Skeletal muscle cell (primary cell): ENCODE results near the gene SPATA6L.

Experiments
- DNase-seq: peaks from one replicate; pipeline ENCODE4 v3.0.0-alpha.2; 2010; ENCODE audit warnings: low read depth
- H3K4me3 ChIP-seq: 2 replicates; pipeline ENCODE4 v1.5.1; 2011; ENCODE audit warnings: low read depth, mild to moderate bottlenecking, control low read depth, low read length, moderate library complexity

Gene SPATA6L, protein sequence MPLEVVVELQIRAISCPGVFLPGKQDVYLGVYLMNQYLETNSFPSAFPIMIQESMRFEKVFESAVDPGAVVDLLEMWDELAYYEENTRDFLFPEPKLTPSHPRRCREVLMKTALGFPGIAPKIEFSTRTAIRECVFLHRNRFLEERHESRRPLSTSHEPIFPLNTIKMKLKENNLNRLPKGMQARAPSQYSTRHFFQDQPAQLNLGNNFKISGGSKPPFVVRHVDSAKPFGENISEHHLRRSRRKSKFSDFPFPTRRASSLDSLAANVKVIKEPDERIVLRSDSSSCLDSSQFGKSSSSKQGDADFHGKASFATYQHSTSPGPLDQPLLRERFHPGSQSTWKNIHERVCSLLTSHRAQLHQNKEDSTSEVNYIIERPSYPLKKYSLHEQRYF

DNA sequence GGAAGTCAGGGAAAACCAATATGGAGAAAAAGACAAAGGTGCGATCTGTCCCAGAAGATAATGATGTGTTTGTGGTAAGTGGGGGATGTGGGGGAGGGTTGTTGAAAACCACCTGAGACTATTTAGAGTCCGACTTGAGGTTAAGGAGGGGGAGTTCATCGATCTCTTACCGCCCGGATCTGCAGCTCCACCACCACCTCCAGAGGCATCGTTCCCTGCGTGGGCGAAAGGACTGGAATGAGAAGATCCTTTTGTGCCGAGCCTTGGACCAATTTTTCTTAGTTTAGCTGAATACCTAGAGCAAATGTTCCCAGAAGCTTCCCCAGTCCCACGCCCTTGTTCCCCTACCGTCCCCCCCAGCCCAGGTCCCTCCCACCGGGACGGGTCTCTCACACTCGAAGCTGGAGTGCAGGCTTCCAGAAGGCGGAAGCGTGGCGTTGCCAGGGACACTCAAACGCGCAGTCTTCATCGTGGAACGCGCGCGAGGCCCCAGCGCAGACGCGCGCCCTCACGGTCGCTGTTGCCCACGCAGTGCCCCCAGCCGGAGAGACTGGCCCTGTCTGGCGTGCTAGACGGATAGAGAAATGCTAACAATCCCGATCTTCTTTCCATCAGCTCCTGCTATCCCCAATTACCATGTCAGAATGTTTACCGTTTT, at the start of gene SPATA6L:
Gene SPATA6L (minus strand): TSS at position 439 of the 658 bp plus-strand sequence. CDS start 230 bp downstream, at position 209.
- peak within 1 kb of the TSS; percentile 45 for H3K4me3 ChIP-seq
- DNase-seq: no peak

- DNase-seq: no peak
- H3K4me3 ChIP-seq: no peak overlapping the region
Measured at GRCh38 chr9:4714266-4715016, 48.2 kb upstream of the SPATA6L start.

DNA sequence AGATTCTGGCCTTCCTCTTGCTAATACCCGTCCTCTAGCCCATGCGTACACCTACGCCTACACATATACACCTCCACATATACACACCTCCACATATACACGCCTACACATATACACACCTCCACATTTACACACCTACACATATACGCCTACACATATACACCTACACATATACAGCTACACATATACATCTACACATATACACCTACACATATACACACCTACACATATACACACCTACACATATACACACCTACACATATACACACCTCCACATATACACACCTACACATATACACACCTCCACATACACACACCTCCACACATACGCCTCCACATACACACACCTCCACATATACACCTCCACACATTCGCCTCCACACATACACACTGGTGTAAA, 47.6 kb upstream of the SPATA6L start:
- no peak overlapping the region for H3K4me3 ChIP-seq
- DNase-seq: no peak

GRCh38 chr9:4709380-4709779, 43.1 kb upstream of the SPATA6L start:
- no peak overlapping the region for H3K4me3 ChIP-seq
- DNase-seq: no peak

DNA sequence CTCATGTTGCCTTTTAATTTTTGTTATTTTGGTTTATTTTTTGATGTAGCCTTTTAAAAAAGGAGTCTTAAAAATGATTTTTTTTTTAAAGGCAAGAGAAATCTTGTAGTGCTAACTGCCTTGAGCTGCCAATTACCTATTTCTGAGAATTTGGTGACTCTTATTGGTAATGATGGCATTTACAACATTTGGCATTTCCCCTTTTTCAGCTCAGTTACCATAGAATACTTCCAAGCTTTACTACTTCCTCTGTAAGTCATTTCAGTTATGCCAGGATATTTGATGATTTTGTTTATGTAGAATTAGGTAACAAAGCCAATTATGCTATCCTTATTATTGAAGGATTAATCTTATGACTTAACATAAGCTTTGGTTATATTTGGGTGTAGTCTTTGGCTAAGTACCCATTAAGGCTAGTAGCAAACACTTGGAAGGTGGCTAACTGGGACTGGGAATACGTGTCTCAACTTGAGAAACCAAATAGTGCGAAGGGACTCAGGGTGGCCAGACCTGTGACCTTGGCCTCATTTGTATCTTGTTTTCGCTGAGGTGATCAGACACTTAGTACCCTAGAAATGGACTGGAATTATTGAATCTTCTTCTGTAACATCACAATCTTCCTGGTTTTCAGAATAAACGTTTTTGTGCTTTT, 40.8 kb upstream of the SPATA6L start:
- no peak for DNase-seq
- no peak overlapping the region for H3K4me3 ChIP-seq

DNA sequence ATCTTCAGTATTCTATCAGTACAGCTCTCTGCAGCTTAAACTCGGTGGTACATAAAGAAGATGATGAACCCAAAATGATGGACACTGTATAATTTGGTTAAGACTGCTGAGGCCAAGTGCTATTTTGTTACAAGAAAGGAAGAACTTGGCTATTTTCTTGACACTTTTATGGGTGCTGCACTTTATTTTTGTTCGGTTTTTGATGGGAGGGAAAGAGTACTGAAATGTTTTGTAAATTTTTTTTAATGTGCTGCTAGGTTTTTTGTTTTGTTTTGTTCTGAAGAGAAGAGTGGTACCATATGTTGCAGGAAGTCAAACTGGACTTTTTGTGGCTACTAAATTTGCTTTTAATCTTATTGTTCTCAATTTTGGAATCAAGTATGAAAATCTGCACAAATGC, 39.7 kb upstream of the SPATA6L start:
- no peak for DNase-seq
- H3K4me3 ChIP-seq: no peak overlapping the region

DNA sequence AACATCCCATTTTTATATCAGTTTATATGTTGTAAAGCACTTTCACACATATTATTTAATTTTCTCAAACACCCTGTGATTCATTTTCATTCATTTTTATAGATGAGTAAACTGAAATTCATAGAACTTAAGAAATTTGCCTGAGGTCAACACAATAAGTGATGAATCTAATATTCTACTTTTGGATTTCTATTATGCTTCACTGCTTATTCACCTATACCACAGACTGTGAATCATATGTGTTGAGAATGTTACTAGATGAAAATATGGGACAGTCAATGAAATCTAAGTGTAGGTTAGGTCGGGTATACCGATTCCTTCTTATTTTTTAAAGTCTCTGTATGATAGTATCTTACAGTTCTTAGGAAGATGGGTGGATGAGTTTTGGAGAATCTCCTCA, 37.8 kb upstream of the SPATA6L start:
- no peak overlapping the region for H3K4me3 ChIP-seq
- no peak for DNase-seq

DNA sequence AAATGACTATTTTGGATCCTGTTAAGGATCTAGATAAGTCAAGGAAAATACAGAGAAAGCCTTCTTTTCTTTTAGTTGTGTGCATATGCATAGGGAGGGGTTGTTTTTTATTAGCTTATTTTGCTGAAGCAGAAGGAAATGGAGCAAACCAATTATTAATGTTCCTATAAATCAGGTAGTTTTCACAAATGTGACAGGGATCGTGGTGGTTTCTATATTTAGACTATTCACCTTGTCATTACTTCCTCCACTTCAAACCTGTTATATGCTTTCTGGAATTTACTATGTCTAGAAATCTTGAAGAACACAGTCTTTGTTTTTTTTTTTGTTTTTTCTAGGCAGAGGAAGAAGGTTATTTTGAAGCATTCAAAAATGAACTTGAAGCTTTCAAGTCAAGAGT, 35.2 kb upstream of the SPATA6L start:
- no peak overlapping the region for H3K4me3 ChIP-seq
- DNase-seq: no peak

DNA sequence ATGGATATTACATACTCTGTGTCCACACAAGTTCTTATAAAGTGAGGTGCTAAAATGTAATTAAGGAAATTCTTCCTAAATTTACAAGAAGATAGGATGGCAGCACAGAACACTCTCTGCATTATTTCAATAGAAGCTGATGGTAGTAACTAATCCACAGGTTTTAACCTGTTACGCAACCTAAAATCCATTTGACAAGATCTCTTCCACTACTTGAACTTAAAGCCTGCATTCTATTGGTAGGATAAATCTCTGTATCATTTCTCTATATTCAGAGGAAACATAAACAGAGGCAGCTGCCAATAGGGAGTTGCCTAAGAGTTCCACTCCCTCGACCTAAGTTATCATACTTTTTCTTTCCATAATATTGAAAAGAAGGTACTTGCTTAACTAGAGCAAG, 34.7 kb upstream of the SPATA6L start:
- no peak for DNase-seq
- no peak overlapping the region for H3K4me3 ChIP-seq

DNA sequence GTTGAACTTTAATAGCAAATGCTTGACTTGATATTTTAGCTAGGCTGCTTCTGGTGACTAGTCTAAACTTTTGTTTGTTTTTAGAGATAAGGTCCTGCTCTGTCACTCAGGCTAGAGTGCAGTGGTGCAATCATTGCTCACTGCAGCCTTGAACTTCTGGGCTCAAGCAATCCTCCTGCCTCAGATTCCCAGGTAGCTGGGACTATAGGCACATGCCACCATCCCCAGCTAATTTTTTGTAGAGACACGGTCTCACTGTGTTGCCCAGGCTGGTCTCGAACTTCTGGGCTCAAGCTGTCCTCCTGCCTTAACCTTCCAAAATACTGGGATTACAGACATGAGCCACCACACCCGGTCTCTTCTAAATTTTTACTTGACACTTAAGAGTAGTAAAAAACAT, 33.8 kb upstream of the SPATA6L start:
- DNase-seq: no peak
- no peak overlapping the region for H3K4me3 ChIP-seq

DNA sequence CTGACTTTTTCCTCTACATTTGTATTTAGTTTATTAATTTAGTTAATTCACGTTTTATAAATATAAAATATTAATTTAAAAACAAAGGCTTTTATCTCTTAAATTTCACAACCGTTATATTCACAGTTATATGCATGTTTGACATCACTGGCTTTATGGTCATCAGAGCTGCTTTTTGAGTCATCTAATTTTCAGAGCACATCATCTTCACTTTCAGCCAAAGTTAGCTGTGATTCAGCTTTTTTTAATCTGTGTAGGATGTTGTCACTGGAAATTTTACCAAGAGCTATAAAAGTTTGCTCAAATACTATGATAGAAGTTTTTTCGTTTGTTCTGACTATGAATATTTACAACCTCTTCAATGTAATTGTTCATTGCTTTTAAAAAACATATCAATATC, 25.5 kb upstream of the SPATA6L start:
- peak; percentile 25 for DNase-seq
- no peak overlapping the region for H3K4me3 ChIP-seq

- no peak for DNase-seq
- no peak overlapping the region for H3K4me3 ChIP-seq
Measured at GRCh38 chr9:4690144-4690543, 23.9 kb upstream of the SPATA6L start.

GRCh38 chr9:4689687-4690104, 23.4 kb upstream of the SPATA6L start:
- no peak overlapping the region for H3K4me3 ChIP-seq
- no peak for DNase-seq

DNA sequence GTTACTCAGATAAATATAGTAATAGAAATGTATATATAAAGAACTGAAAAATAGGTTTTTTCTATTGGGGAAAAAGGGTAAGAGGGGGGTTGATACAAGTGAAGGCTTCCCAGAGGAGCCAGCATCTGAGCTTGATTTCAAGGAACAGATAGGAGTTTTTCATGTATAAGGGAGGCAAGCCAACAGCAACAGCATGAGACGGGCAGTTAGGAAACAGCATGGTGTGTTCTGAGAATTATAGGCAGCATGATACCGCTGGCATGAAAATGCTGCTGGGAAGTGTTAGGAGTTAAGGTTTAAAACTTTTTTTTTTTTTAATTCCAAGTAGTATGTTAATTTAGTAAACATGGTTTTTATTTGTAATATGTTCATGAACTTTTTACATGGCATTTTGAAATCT, 22.7 kb upstream of the SPATA6L start:
- H3K4me3 ChIP-seq: no peak overlapping the region
- no peak for DNase-seq

DNA sequence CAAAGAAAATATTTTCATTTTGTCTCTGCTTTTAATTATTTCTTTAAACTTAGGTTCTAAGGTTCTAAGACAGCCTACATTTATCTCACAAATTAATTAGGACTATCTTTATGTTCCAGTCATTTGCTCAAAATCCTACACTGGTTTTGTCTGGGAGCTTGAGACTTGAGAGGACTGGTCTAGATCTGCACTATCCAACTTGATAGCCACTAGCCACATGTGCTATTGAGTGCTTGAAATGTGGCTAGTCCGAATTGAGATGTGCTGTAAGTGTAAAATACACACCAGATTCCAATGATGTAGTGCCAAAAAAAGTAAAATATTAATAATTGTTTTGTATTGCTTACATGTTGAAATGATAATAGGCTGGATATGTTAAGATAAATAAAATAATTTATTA, 20.3 kb upstream of the SPATA6L start:
- no peak for DNase-seq
- no peak overlapping the region for H3K4me3 ChIP-seq

- no peak for DNase-seq
- H3K4me3 ChIP-seq: no peak overlapping the region
Measured at GRCh38 chr9:4686112-4686511, 19.8 kb upstream of the SPATA6L start.

DNA sequence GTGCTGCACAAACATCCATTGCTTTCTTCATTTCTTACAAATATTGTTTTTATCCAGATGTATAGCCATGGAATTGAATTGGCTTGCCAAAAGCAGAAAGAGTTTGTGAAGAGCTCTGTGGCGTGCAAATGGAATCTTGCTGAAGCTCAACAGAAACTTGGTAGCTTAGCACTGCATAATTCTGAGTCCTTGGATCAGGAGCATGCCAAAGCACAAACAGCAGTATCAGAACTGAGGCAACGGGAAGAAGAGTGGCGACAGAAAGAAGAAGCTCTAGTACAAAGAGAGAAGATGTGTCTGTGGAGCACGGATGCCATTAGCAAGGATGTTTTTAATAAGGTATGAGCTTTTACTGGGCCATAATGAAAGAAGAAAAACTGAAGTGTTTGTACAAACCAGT, 18.5 kb upstream of the SPATA6L start:
- no peak overlapping the region for H3K4me3 ChIP-seq
- no peak for DNase-seq

DNA sequence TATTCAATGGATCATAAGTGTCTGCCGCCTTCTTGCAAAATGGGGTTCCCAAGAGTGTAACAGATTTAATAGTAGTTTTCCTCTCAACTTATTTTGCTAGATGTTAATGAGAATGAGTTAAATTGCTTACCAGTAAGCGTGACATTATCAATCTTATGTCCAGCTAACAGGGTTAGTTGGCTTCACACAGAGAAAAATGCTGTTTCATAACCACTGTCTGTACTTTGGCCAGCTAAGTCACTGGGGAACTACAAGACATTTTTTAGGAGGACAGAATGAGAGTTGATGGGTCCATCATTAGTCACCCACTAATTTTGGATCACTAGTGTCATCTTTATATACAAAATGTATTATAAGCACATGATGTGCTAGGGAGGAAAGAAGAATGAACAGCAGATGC, 14.5 kb upstream of the SPATA6L start:
- peak overlapping the region; percentile 93 for H3K4me3 ChIP-seq
- no peak for DNase-seq

DNA sequence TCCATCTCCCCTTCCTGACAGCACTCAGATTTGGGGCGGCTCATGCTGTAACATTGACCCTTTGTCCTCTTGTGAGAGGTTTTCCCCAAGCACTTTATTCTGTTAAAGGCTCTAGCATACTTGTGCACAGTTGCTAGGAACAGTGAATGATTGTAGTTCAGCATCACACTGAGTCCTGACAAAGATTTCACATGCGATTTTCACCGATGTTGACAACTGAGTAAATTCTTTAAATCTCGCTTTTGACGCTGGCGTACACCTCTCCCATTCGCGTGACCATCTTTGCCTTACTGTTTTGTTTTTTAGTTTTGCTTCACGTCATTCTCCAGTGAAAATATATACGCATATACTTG, 13.9 kb upstream of the SPATA6L start:
- no peak for DNase-seq
- H3K4me3 ChIP-seq: peak overlapping the region; percentile 93
